Measurements from ENCODE around the gene USP47. TPM values are rescaled to one million over a fixed set of nuclear protein-coding genes. Genes with fewer than 3 reads are reported as not detected.

Gene USP47
- total and polyA plus RNA-seq, 9 of the 15 experiments (the other 6 are each of a cell fraction or from before 2014, with no cell fraction given), result 13.1 to 63.6 (median 34.7) TPM

DNA sequence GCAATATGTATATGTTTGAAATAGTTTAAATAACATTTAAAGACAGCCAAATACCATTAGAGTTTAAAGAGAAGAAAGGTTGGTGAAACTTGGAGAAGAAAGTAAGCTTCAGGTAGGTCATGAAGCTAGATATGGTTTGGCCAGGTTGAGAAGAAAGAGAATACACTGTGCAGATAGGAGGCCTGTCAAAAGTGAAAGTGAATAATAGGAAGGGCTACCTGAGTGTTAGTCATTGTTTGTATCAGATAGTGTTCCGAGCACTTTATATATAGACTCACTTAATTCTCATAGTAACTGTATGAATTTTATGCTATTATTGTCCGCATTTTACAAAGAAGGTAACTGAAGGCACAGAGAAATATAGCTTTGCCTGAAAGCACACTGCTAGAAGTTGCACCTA, 56.9 kb downstream of the USP47 start (continued):
- no peak for TF ChIP-seq SMAD3 (CRISPR knock-in tag; conservative IDR thresholded peaks at IDR 0.05)
- no peak for TF ChIP-seq NCOA4 (IDR thresholded peaks at IDR 0.05; ENCODE audit: partially characterized antibody)
- TF ChIP-seq RBM15 (IDR thresholded peaks at IDR 0.05; ENCODE audit: insufficient read depth, low read length), result no peak

- H3K4me3 ChIP-seq, result no peak overlapping the region
- peaks cover 53% of the 10 kb centered on the region for H3K36me3 ChIP-seq (ENCODE audit: control insufficient read depth, insufficient read depth, low read length)
- CTCF ChIA-PET (ENCODE audit: low intra/inter-chr PET ratio), result interaction anchor here (1.2 kb wide), 1 partner anchor 101 kb away, joined by 4 read pairs; no protein-coding TSS in a partner anchor
- no peaks in the 10 kb centered on the region for H3K9me3 ChIP-seq (replicated peaks; ENCODE audit: control insufficient read depth, insufficient read depth, low read depth, low read length)
- POLR2A ChIA-PET, result interaction anchor here (0.6 to 1.3 kb wide), 3 partner anchors 11 to 954 kb away, joined by 3 read pairs; no protein-coding TSS in a partner anchor
- no peaks in the 10 kb centered on the region for H3K9me1 ChIP-seq (ENCODE audit: control insufficient read depth, insufficient read depth, low read length)
- FAIRE-seq, result no peak
- intact Hi-C loops (cut with micrococcal nuclease), result no loop called here
- peak; percentile 86 for ATAC-seq
- H3K79me2 ChIP-seq (ENCODE audit: control insufficient read depth, insufficient read depth, low read length), result no peaks in the 10 kb centered on the region
- DNase-seq (ENCODE audit: extremely low read depth in 1 of 4, low spot score in 3 of 4), result no peak
- H3K4me1 ChIP-seq (replicated peaks in 1 of 2; ENCODE audit: control insufficient read depth in 2 of 2, insufficient read depth in 2 of 2, low read length in 2 of 2), result no peaks in the 10 kb centered on the region
- H3K27ac ChIP-seq (ENCODE audit: extremely low read depth, low read depth, low read length), result no peak overlapping the region
- no peak overlapping the region for H3K9ac ChIP-seq (ENCODE audit: insufficient read depth in 1 of 2, low read depth in 2 of 2, low read length in 2 of 2)
- no peak overlapping the region for H2AFZ ChIP-seq (ENCODE audit: low read depth, low read length)
- TF ChIP-seq JUN (IDR thresholded peaks at IDR 0.05; ENCODE audit: borderline replicate concordance, low read depth, low read length) (no peak), JUN (CRISPR knock-in tag; IDR thresholded peaks at IDR 0.05; ENCODE audit: borderline replicate concordance) (no peak)
- no peak overlapping the region for H3K4me2 ChIP-seq (ENCODE audit: insufficient read depth, low read length)
- 80% methylated on average over 1 of the region's 1 CpG for WGBS (ENCODE audit: insufficient coverage, low coverage, missing lambda C conversion rate)
- no peaks in the 10 kb centered on the region for H3K27me3 ChIP-seq (ENCODE audit: control insufficient read depth in 2 of 2, insufficient read depth in 2 of 2, low read length in 2 of 2)
- in situ Hi-C loops (cut with MboI), result no loop called here
- no peaks in the 10 kb centered on the region for H4K20me1 ChIP-seq (replicated peaks; ENCODE audit: control insufficient read depth, insufficient read depth, low read length)
- BruUV-seq (replicated peaks), result no TSS peak
Measured at GRCh38 chr11:11899401-11899800, 57.6 kb downstream of the USP47 start.
